ENCODE measurements around the gene ADCY6. TPM values are rescaled to one million over a fixed set of nuclear protein-coding genes. Genes with fewer than 3 reads are reported as not detected.

The ADCY6 gene
- total RNA-seq, 3 donors from 2014 or later: 91.6 to 207 (median 102) TPM

GRCh38 chr12:48770756-48771155 is 18.1 kb downstream of the ADCY6 start:
- intact Hi-C loops (cut with DNase I, micrococcal nuclease): no loop called here
- H3K36me3 ChIP-seq (ENCODE audit: low read depth): peaks cover 10% of the 10 kb centered on the region
- TF ChIP-seq CTCF (IDR thresholded peaks at IDR 0.05): no peak

GRCh38 chr12:48768736-48769135 is 20.2 kb downstream of the ADCY6 start:
- Histone ChIP-seq H3K36me3 (ENCODE audit: low read depth) (peaks cover 1% of the 10 kb centered on the region), H3K4me1 (ENCODE audit: low read depth) (no peaks in the 10 kb centered on the region), H3K4me3 (no peak overlapping the region), H3K9me3 (no peaks in the 10 kb centered on the region)
- DNase-seq: no peak
- intact Hi-C loops (cut with DNase I, micrococcal nuclease): no loop called here
- no peak for ATAC-seq
- TF ChIP-seq CTCF (IDR thresholded peaks at IDR 0.05): no peak

More at GRCh38 chr12:48770756-48771155, 18.1 kb downstream of the ADCY6 start:
- H3K4me3 ChIP-seq: no peak overlapping the region
- H3K9me3 ChIP-seq: no peaks in the 10 kb centered on the region
- DNase-seq (peak in 1 of 3 donors; percentile 15), ATAC-seq (no peak)
- H3K4me1 ChIP-seq (ENCODE audit: low read depth): no peaks in the 10 kb centered on the region

- ATAC-seq (no peak), DNase-seq (no peak)
- no peak for TF ChIP-seq CTCF (IDR thresholded peaks at IDR 0.05)
- Histone ChIP-seq H3K36me3 (ENCODE audit: low read depth) (no peaks in the 10 kb centered on the region), H3K4me1 (ENCODE audit: low read depth) (no peaks in the 10 kb centered on the region), H3K4me3 (no peak overlapping the region), H3K9me3 (no peaks in the 10 kb centered on the region)
- intact Hi-C loops (cut with DNase I, micrococcal nuclease): no loop called here
Observed at GRCh38 chr12:48768147-48768546, 20.7 kb downstream of the ADCY6 start.

- Histone ChIP-seq H3K36me3 (ENCODE audit: low read depth) (no peaks in the 10 kb centered on the region), H3K9me3 (no peaks in the 10 kb centered on the region), H3K4me1 (ENCODE audit: low read depth) (no peaks in the 10 kb centered on the region), H3K4me3 (no peak overlapping the region)
- ATAC-seq (no peak), DNase-seq (no peak)
- no peak for TF ChIP-seq CTCF (IDR thresholded peaks at IDR 0.05)
- intact Hi-C loops (cut with DNase I, micrococcal nuclease): no loop called here
Observed at GRCh38 chr12:48767521-48767920, 21.4 kb downstream of the ADCY6 start.

- no peaks in the 10 kb centered on the region for H3K36me3 ChIP-seq (ENCODE audit: low read depth)
- no peak for DNase-seq
- no peak for TF ChIP-seq CTCF (IDR thresholded peaks at IDR 0.05)
- H3K4me1 ChIP-seq (ENCODE audit: low read depth): no peaks in the 10 kb centered on the region
- no peak for ATAC-seq
- intact Hi-C loops (cut with DNase I, micrococcal nuclease): no loop called here
- H3K9me3 ChIP-seq: no peaks in the 10 kb centered on the region
- H3K4me3 ChIP-seq: no peak overlapping the region
Observed at GRCh38 chr12:48767047-48767446, 21.8 kb downstream of the ADCY6 start.

- intact Hi-C loops (cut with DNase I, micrococcal nuclease): no loop called here
- H3K4me3 ChIP-seq: no peak overlapping the region
- no peaks in the 10 kb centered on the region for H3K9me3 ChIP-seq
- DNase-seq (no peak), ATAC-seq (no peak)
- no peak for TF ChIP-seq CTCF (IDR thresholded peaks at IDR 0.05)
- no peaks in the 10 kb centered on the region for H3K4me1 ChIP-seq (ENCODE audit: low read depth)
- H3K36me3 ChIP-seq (ENCODE audit: low read depth): no peaks in the 10 kb centered on the region
Observed at GRCh38 chr12:48765753-48766162, 23.1 kb downstream of the ADCY6 start.
